SK-N-SH treated with all-trans-retinoic acid at 6 μM for 48 hours (cell line): ENCODE measurements around the gene KRT85.

Source experiments
- ARNTL ChIP-seq: fragments of 450-650 bp; formaldehyde crosslinking; IDR thresholded peaks from 2 replicates; pipeline ENCODE4 v1.5.0; 2020; ENCODE audit warnings: low read depth, mild to moderate bottlenecking, moderate library complexity, borderline replicate concordance
- SNAI2 ChIP-seq: fragments of 250-450 bp; sonication (Bioruptor Pico); IDR thresholded peaks from 2 replicates; pipeline ENCODE4 v1.5.0; 2020; ENCODE audit warnings: mild to moderate bottlenecking, moderate library complexity
- TCF4 ChIP-seq: fragments of 250-450 bp; sonication (Bioruptor Pico); IDR thresholded peaks from 2 replicates; pipeline ENCODE4 v1.8.0; 2021; ENCODE audit warnings: mild to moderate bottlenecking, moderate library complexity, borderline replicate concordance
- TSHZ2 ChIP-seq: fragments of 250-450 bp; sonication (Bioruptor Pico); IDR thresholded peaks from 2 replicates; pipeline ENCODE4 v1.5.0; 2020; ENCODE audit warnings: mild to moderate bottlenecking, moderate library complexity
- ZC3H10 ChIP-seq: fragments of 250-450 bp; sonication (Bioruptor Pico); IDR thresholded peaks from 2 replicates; pipeline ENCODE4 v1.5.1; 2021; ENCODE audit warnings: mild to moderate bottlenecking, moderate library complexity
- ZFP3 ChIP-seq: fragments of 250-450 bp; sonication (Bioruptor Pico); IDR thresholded peaks from 2 replicates; pipeline ENCODE4 v1.5.0; 2020; ENCODE audit warnings: mild to moderate bottlenecking, moderate library complexity
- TF ChIP-seq, protein P1 (sequence below): fragments of 250-450 bp; sonication (Bioruptor Pico); IDR thresholded peaks from 2 replicates; pipeline ENCODE4 v1.8.0; 2020; ENCODE audit warnings: mild to moderate bottlenecking, moderate library complexity, borderline replicate concordance

DNA sequence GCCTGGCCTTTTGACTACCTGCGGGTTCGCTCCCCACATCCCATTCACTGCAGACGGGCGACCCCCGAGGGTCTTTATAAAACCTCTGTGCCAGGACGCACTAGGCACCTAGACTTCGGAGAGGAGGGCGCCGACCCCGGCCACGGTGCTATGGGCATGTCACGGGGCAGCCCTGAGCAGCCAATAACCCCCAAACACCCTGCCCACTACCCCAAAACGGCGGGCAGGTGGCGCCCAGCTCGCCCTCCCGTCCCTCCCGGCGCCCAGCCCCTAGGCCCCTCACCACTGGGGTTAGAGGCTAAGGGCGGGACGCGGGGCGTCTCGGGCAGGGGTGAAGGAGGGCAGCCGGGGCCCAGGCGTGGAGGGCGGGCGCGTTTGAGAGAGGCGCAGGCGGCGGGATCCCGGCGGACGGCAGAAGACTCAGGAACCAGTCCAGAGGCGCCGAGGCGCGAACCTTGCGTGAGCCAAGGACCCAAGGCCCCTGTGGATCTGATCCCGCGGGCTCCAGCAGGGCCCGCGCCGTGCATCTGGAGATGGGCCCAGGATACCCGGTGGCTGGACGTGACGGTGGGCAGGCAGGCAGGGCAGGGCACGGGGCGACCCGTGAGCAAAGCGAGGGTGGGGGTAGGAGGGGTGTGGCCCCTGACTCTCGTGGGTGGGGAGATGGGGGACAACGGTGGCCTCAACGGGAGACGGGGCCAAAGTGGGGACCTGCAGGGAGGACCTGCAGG lies 11.1 kb downstream of the KRT85 start:
- TF ChIP-seq SNAI2 (CRISPR knock-in tag): no peak
- TF ChIP-seq ZC3H10 (CRISPR knock-in tag): no peak
- TF ChIP-seq ARNTL: no peak
- no peak for TF ChIP-seq ZFP3
- TF ChIP-seq TCF4 (CRISPR knock-in tag): no peak
- TF ChIP-seq, protein P1, sequence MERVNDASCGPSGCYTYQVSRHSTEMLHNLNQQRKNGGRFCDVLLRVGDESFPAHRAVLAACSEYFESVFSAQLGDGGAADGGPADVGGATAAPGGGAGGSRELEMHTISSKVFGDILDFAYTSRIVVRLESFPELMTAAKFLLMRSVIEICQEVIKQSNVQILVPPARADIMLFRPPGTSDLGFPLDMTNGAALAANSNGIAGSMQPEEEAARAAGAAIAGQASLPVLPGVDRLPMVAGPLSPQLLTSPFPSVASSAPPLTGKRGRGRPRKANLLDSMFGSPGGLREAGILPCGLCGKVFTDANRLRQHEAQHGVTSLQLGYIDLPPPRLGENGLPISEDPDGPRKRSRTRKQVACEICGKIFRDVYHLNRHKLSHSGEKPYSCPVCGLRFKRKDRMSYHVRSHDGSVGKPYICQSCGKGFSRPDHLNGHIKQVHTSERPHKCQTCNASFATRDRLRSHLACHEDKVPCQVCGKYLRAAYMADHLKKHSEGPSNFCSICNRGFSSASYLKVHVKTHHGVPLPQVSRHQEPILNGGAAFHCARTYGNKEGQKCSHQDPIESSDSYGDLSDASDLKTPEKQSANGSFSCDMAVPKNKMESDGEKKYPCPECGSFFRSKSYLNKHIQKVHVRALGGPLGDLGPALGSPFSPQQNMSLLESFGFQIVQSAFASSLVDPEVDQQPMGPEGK (CRISPR knock-in tag): no peak
- no peak for TF ChIP-seq TSHZ2 (CRISPR knock-in tag)
